ENCODE results near the gene TXNL1.
A peak's percentile ranks its signal among the peaks of the same experiment; 100 is the strongest.
"Not testable (repeated sequence)": the region's sequence is repeated elsewhere in the genome, so short reads cannot be mapped to it uniquely, and the experiment has no call there.

TXNL1 gene

GRCh38 chr18:56643381-56643780 lies 5.0 kb upstream of the TXNL1 start:
- DNase-seq, result no peak

GRCh38 chr18:56641714-56642337 lies 3.4 kb upstream of the TXNL1 start:
- DNase-seq, result peak; percentile 13

DNA sequence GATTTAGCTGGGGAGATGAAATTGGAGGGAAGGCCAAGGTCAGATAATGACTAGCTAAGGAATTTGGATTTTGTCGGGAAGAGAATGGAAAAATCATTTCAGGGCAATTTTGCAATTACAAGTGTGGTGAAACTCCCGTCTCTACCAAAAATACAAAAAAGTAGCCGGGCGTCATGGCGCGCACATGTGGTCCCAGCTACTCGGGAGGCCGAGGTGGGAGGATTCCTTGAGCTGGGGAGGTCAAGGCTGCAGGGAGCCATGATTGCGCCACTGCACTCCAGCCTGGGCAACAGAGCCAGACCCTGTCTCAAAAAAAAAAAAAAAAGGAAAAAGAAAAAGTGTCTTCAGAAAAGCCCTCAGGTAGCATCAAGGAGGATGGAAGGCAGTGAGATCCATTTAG lies 1.2 kb upstream of the TXNL1 start:
- no peak for DNase-seq

DNA sequence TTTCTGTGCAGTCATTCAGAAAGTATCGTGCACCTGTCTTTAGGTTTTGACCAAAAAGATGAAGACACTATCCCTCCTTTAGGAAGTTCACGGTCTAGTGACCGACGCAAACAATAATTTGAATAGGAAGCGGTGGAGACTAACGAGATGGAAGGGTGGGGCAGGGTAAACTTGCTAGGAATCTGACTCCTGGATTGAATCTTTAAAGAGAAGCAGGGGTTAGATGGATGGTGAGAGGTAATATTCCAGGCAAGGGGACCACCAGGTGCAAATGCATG lies 651 bp upstream of the TXNL1 start:
- no peak for DNase-seq

DNA sequence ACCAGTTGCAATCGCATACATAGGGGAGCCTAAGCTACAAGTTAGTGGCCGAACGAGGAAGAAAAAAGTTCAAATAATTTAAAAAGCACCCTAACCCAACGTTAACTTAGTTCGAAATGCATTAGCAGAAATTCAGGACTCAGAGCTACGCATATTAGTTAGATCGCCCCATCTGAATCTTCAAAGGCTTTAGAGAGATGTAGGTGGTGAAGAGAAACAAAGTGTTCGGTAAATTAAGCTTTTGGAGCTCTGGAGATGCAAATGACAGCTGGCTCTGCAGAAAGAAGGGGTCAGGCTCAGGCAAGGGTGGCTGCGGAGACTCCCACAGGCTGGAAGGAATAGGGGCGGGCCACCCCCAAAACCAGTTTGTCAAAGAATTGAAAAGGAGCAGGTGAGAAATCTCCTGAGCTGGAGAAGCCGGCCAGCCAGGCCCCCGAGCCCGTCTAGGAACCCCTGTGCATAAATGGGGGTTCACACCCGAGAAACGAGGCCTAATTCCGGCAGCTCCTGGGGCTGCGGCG lies 621 bp downstream of the TXNL1 start:
- DNase-seq, result no peak

DNA sequence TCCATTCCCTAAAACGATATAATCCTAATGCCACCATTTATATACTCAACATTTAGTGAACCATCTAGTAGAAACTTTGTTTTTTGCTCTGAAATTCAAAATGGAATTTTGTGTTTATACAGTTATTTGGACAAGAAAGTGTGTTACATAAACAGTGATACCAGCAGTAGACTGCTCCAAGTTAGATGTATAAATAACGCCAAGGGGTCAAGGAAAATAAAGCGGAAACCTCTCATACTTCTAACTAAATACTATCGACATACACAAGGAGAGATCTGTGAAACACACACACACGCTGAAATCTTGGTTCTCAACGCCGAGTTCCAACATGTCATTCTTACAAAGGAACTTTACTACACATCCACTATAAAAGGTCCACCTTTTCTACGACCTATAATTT lies 1.2 kb downstream of the TXNL1 start:
- no peak for DNase-seq

DNA sequence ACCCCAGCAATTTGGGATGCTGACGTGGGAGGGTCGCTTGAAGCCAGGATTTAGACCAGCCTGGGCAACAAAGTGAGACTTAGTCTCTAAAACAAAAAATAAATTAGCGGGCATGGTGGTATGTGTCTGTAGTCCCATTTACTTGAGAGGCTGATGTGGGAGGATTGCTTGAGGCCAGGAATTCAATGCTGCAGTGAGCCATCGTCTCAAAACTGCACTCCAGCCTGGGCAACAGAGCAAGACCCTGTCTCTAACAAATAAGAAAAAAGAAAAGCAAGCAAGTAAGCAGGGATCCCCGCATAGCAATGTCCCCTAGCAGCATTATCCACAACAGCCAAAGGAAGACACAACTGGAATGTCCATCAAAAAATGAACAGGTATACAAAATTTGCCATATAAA lies 3.4 kb downstream of the TXNL1 start:
- no peak for DNase-seq

DNA sequence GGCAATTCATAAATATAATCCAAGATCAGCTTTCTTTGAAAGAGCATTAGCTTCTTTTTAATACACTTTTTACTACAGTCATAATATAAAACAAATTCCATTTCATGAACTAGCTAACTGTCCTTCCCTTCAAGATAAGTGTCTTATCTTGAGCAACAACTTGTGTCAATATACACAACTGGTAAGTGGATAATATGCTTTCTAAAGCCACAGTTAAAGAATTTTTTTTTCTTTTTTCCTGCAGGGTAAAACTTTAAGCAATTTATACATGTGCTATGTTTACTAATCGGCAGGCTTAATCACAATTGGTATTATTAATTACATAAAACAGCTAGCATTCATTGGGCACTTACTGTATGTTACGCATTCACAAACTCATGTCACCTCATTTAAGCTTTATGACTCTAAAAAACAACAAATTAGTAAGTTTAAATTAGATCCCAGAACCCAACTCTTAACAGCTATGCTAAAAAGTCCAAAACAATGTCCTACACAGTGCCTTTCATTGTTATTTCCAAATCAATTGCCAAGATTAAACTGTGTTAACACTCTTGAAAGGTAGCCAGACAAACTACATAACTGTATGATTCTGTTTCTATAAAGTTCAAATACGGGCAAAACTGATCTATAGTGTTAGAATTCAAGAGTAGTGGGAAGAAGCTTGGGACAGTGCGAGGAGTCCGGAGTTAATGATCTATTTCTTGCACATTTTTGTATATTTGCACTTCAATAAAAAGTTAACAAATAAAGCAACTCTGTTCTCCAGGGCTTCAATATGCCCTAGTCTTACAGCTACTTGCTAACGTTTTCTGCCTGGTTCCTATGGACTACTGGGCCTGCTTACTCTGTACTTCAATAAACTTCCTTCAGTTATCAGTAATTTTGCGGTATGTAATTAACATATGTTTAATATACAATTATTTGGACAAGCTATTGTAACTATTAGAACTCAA lies 6.0 kb downstream of the TXNL1 start:
- DNase-seq, result no peak

- no peak for DNase-seq
Measured at GRCh38 chr18:56627991-56628390, 10.4 kb downstream of the TXNL1 start.

GRCh38 chr18:56615738-56616520 lies 22.5 kb downstream of the TXNL1 start:
- no peak for DNase-seq

GRCh38 chr18:56606618-56607017 lies 31.8 kb downstream of the TXNL1 start:
- DNase-seq, result no peak

DNA sequence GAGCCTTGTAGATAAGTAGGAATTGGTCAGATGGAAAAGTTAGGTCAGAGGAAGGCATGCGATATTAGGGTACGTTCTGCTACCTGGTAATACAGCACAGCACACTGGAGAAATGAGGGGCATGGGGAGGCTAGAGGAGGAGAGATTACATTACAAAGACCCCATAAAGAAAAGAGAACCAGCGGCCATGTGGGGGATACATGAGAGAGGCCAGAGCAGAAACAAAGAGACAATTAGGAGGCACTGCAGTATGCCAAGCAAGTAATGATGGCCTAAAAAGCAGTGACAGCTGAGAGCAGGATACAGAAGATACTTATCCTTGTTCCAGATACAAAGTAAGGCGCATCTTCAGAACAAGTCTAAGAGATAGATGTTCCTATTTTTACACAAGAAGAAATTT lies 40.0 kb downstream of the TXNL1 start:
- no peak for DNase-seq

GRCh38 chr18:56593906-56594305 lies 44.5 kb downstream of the TXNL1 start:
- peak; percentile 18 for DNase-seq

GRCh38 chr18:56580026-56580425 lies 58.4 kb downstream of the TXNL1 start:
- no peak for DNase-seq

- DNase-seq, result no peak
Measured at GRCh38 chr18:56579451-56579850, 58.9 kb downstream of the TXNL1 start.

GRCh38 chr18:56576826-56577573 lies 61.4 kb downstream of the TXNL1 start:
- peak; percentile 9 for DNase-seq

GRCh38 chr18:56575819-56576663 lies 62.4 kb downstream of the TXNL1 start:
- peak; percentile 69 for DNase-seq

GRCh38 chr18:56574861-56575260 lies 63.5 kb downstream of the TXNL1 start:
- DNase-seq, result no peak

DNA sequence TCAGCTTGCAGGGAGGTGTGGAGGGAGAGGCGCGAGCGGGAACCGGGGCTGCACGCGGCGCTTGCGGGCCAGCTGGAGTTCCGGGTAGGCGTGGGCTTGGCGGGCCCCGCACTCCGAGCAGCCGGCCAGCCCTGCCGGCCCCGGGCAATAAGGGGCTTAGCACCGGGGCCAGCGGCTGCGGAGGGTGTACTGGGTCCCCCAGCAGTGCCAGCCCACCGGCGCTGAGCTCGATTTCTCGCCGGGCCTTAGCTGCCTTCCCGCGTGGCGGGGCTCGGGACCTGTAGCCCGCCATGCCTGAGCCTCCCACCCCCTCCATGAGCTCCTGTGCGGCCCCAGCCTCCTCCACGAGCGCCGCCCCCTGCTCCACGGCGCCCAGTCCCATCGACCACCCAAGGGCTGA lies 66.1 kb downstream of the TXNL1 start:
- not testable (repeated sequence) for DNase-seq

GRCh38 chr18:56570978-56571377 lies 67.4 kb downstream of the TXNL1 start:
- no peak for DNase-seq

DNA sequence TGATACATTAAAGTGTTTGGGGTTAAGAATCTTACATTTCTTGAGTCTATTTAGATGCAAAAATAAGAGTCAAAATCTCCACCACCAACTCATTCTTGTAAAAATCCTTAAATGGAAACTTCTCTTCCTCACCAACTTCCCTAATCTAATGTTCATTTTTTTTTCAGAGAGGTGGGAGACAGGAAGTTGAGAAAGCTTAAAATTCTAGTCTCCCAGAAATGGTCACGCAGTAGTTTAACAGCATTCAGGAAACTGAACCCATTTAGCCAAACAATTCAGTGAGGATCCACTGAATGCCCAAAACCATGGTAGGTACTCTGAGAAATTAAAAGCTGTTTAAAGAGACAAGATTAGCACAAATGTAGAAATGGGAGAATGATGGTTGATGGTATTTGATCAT lies 69.0 kb downstream of the TXNL1 start:
- no peak for DNase-seq

GRCh38 chr18:56568986-56569385 lies 69.4 kb downstream of the TXNL1 start:
- no peak for DNase-seq
